Subcutaneous abdominal adipose tissue (tissue), 5 donors: Measurements from ENCODE around the gene POLR2E.

Experiments used
- H3K27ac ChIP-seq: one replicate; pipeline ENCODE4 v1.7.0; 2013; ENCODE audit warnings: low read depth, mild to moderate bottlenecking, inconsistent platforms, low read length, moderate library complexity
- H3K27me3 ChIP-seq, 5 donors: one replicate each; pipeline ENCODE4 v1.7.0; 2013; ENCODE audit warnings: low read length in 5 of 5, inconsistent platforms in 1 of 5; ENCODE audit not compliant: control insufficient read depth in 5 of 5, insufficient read depth in 4 of 5
- H3K36me3 ChIP-seq, 5 donors: one replicate each; pipeline ENCODE4 v1.7.0; 2013; ENCODE audit warnings: low read length in 5 of 5; ENCODE audit not compliant: control insufficient read depth in 5 of 5, insufficient read depth in 5 of 5
- H3K4me1 ChIP-seq, 5 donors: one replicate each; pipeline ENCODE4 v1.7.0; 2013; ENCODE audit warnings: low read length in 5 of 5, mild to moderate bottlenecking in 3 of 5, moderate library complexity in 1 of 5; ENCODE audit not compliant: control insufficient read depth in 5 of 5, insufficient read depth in 5 of 5
- H3K4me3 ChIP-seq, 5 donors: one replicate each; pipeline ENCODE4 v1.7.0; 2013; ENCODE audit warnings: low read length in 5 of 5, low read depth in 1 of 5
- H3K9ac ChIP-seq, 5 donors: one replicate each; pipeline ENCODE4 v1.7.0; 2013; ENCODE audit warnings: low read length in 5 of 5, mild to moderate bottlenecking in 4 of 5, moderate library complexity in 3 of 5
- H3K9me3 ChIP-seq, 5 donors: one replicate each; pipeline ENCODE4 v1.7.0; 2013; ENCODE audit warnings: low read length in 5 of 5; ENCODE audit not compliant: control insufficient read depth in 5 of 5
- donor health status: healthy.
- donor health status: healthy.
- donor health status: healthy.
- donor health status: healthy.
- donor health status: healthy.

POLR2E gene

GRCh38 chr19:1094978-1095701 is at the start of gene POLR2E:
TSS of gene POLR2E (minus strand) at chr19:1095375. CDS start at chr19:1095315, 60 bp downstream.
- Histone ChIP-seq H3K4me3 (peak within 1 kb of the TSS; percentile 85 to 94 (median 86)), H3K4me1 (peaks cover 12 to 66% (median 49%) of the 10 kb centered on the region in 5 donors), H3K36me3 (peaks cover 0 to 29% (median 25%) of the 10 kb centered on the region in 5 donors), H3K27me3 (no peaks in the 10 kb centered on the region), H3K9ac (peak within 1 kb of the TSS; percentile 73 to 97 (median 83)), H3K27ac (peak within 1 kb of the TSS; percentile 72), H3K9me3 (peaks cover 0 to 5% (median 3%) of the 10 kb centered on the region in 5 donors)

GRCh38 chr19:1144741-1145140 is 49.6 kb upstream of the POLR2E start:
- Histone ChIP-seq H3K36me3 (peaks cover 0 to 66% (median 43%) of the 10 kb centered on the region in 5 donors), H3K9me3 (no peaks in the 10 kb centered on the region), H3K27ac (no peak overlapping the region), H3K4me3 (no peak overlapping the region), H3K4me1 (peaks cover 0 to 4% (median 2%) of the 10 kb centered on the region in 5 donors), H3K27me3 (no peaks in the 10 kb centered on the region), H3K9ac (no peak overlapping the region)

GRCh38 chr19:1143828-1144399 is 48.7 kb upstream of the POLR2E start:
- no peaks in the 10 kb centered on the region for H3K4me1 ChIP-seq
- peaks cover 0 to 62% (median 41%) of the 10 kb centered on the region in 5 donors for H3K36me3 ChIP-seq
- H3K27ac ChIP-seq, result no peak overlapping the region
- H3K9ac ChIP-seq, result no peak overlapping the region
- H3K4me3 ChIP-seq, result no peak overlapping the region
- no peaks in the 10 kb centered on the region for H3K27me3 ChIP-seq
- no peaks in the 10 kb centered on the region for H3K9me3 ChIP-seq

GRCh38 chr19:1141944-1142343 is 46.8 kb upstream of the POLR2E start:
- peaks cover 0 to 61% (median 43%) of the 10 kb centered on the region in 5 donors for H3K36me3 ChIP-seq
- H3K27ac ChIP-seq, result no peak overlapping the region
- H3K4me3 ChIP-seq, result no peak overlapping the region
- H3K4me1 ChIP-seq, result peaks cover 0 to under 1% (median 0%) of the 10 kb centered on the region in 5 donors
- H3K27me3 ChIP-seq, result no peaks in the 10 kb centered on the region
- H3K9ac ChIP-seq, result no peak overlapping the region
- H3K9me3 ChIP-seq, result no peaks in the 10 kb centered on the region

- no peak overlapping the region for H3K9ac ChIP-seq
- no peak overlapping the region for H3K27ac ChIP-seq
- no peaks in the 10 kb centered on the region for H3K27me3 ChIP-seq
- no peak overlapping the region for H3K4me3 ChIP-seq
- no peaks in the 10 kb centered on the region for H3K9me3 ChIP-seq
- H3K36me3 ChIP-seq, result peaks cover 0 to 47% (median 32%) of the 10 kb centered on the region in 5 donors
- peaks cover 2 to 15% (median 14%) of the 10 kb centered on the region in 5 donors for H3K4me1 ChIP-seq
These were observed 45.3 kb upstream of the POLR2E start for GRCh38 chr19:1140272-1141027.

- Histone ChIP-seq H3K36me3 (peaks cover 0 to 40% (median 31%) of the 10 kb centered on the region in 5 donors), H3K27ac (no peak overlapping the region), H3K9ac (no peak overlapping the region), H3K9me3 (no peaks in the 10 kb centered on the region), H3K27me3 (no peaks in the 10 kb centered on the region), H3K4me3 (no peak overlapping the region), H3K4me1 (peaks cover 4 to 21% (median 16%) of the 10 kb centered on the region in 5 donors)
These were observed 44.0 kb upstream of the POLR2E start for GRCh38 chr19:1139126-1139525.

- Histone ChIP-seq H3K9ac (no peak overlapping the region), H3K27ac (no peak overlapping the region)
These were observed 42.9 kb upstream of the POLR2E start for GRCh38 chr19:1138121-1138520.

GRCh38 chr19:1136621-1137317 is 41.6 kb upstream of the POLR2E start:
- no peaks in the 10 kb centered on the region for H3K27me3 ChIP-seq
- peak overlapping the region; percentile 23 for H3K27ac ChIP-seq
- no peak overlapping the region for H3K9ac ChIP-seq
- H3K4me3 ChIP-seq, result no peak overlapping the region
- peaks cover 4 to 43% (median 37%) of the 10 kb centered on the region in 5 donors for H3K4me1 ChIP-seq
- peaks cover 0 to 24% (median 17%) of the 10 kb centered on the region in 5 donors for H3K36me3 ChIP-seq
- no peaks in the 10 kb centered on the region for H3K9me3 ChIP-seq

More at GRCh38 chr19:1138121-1138520, 42.9 kb upstream of the POLR2E start:
- Histone ChIP-seq H3K36me3 (peaks cover 0 to 31% (median 22%) of the 10 kb centered on the region in 5 donors), H3K9me3 (no peaks in the 10 kb centered on the region), H3K4me3 (no peak overlapping the region), H3K4me1 (peaks cover 4 to 30% (median 25%) of the 10 kb centered on the region in 5 donors), H3K27me3 (no peaks in the 10 kb centered on the region)

GRCh38 chr19:1136201-1136600 is 41.0 kb upstream of the POLR2E start:
- peak overlapping the region in 1 of 5 donors; percentile 43 for H3K9ac ChIP-seq
- peaks cover 0 to 23% (median 17%) of the 10 kb centered on the region in 5 donors for H3K36me3 ChIP-seq
- H3K4me1 ChIP-seq, result peaks cover 4 to 49% (median 42%) of the 10 kb centered on the region in 5 donors
- H3K27me3 ChIP-seq, result no peaks in the 10 kb centered on the region
- peak overlapping the region; percentile 23 for H3K27ac ChIP-seq
- no peak overlapping the region for H3K4me3 ChIP-seq
- H3K9me3 ChIP-seq, result no peaks in the 10 kb centered on the region
